NCI-H2196 treated with DMSO at 0.1 percent for 48 hours (cell line): Measurements from ENCODE around the gene LST1.

Experiments used
- DNase-seq: peaks from one replicate; lab custom pipeline; 2025; ENCODE audit not compliant: unreplicated experiment; lab: John Stamatoyannopoulos, UW

Gene LST1

DNA sequence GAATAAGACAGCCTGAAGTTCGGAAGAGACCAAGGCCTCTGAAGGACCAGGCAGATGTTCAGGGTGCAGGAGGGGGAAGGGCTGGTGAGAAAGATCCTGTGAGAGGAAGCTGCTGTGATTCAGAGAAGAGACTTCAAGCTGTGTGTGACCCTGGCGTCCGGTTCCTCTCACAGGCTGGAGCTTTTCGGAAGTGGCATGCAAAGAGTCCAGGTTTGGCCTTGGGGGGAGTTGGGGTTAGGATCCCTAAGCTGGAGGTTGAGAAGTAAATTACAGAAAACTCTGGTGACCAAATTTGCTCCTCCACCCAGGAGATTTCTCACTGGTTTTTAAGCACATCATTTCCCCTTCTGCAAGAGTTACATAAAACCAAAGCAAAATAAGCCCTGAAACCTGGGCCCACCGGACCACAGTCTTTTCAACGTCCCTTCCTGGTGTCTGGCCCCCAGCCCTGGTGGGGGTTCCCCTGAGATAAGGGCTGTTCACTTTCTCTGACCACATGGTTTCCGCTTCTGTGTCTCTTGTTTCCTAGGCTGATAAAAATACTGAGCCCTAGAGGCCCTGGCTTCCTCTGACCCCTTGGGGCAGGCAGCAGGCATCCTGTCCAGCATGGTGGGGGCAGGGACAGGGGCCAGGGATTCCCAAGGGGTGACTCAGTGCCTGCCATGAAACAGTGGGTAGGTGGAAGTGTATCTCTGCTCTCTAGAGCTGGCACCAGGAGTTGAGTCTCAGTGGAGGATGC, 25.9 kb upstream of the LST1 start:
- DNase-seq, result no peak

DNA sequence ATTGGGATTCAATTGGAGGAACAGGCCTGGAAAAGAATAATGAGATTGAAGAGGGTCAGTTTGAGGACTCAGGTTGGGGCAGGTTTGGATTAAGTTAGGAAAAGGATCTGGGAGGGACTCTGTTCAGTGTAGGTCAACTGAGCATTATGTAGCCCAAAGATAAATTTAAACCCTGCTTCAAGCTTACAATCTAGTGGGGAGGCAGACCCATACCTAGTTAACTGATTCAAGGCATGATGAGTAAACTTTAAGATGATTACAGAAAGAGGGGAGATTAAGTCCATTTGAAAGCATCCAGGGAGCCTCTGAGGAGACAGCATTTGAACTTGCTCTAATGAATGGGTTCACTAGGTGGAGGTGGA, 25.4 kb upstream of the LST1 start:
- no peak for DNase-seq

DNA sequence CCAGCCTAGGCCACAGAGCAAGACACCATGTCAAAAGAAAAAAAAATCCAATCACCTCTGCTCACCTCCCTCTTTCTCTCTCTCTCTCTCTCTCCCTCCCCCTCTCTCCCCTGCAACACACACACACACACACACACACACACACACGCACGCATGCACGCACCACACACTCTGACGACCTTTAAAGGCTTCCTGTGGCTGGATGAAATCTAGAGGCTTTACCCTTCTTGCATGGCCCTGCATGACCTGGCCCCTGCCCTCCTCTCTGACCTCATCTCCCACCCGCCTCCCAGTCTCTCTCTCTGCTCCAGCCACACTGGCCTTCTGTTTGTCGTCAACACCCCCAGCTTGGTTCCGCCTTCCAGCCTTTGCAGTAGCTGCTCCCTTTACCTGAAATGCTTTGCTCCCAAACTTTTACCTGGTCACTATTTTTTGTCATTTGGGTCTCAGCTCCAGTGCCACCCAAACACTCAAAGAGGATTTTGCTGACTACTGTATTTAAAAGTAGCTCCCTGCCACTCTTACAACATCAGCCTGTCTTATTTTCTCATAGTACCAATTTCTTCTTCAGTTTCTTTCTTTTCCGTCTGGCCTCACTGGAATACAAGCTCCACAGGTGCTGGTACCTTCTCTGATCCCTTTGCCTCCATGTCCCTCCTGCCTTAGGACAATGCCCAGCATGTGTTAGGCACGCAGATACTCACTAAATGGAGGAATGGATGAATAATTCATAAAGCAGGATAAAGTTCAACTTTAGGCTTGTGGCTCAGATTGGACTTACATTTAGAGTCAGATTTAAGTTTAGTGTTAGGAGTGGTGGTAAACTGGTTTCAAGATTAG, 18.3 kb upstream of the LST1 start:
- no peak for DNase-seq

DNA sequence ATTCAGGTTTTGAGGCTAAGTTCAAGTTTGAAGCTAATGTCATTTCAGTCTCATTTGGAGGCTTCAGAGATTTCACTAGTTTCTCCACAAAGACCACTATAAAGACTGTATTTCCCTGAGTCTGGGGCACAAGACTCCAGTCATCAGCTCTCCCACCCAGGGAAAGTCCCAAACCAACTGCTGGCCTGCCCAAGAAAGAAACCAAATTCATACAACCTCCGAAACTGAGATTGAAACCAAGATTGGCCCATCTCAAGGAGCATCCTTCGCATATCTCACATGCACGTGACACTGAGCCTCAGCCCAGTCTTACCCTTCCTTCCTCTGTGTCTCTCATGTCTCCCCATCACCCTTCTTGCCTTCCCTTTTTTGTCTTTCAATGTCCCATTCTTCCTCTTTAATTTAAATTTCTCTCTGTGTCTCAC, 17.5 kb upstream of the LST1 start:
- DNase-seq, result no peak

DNA sequence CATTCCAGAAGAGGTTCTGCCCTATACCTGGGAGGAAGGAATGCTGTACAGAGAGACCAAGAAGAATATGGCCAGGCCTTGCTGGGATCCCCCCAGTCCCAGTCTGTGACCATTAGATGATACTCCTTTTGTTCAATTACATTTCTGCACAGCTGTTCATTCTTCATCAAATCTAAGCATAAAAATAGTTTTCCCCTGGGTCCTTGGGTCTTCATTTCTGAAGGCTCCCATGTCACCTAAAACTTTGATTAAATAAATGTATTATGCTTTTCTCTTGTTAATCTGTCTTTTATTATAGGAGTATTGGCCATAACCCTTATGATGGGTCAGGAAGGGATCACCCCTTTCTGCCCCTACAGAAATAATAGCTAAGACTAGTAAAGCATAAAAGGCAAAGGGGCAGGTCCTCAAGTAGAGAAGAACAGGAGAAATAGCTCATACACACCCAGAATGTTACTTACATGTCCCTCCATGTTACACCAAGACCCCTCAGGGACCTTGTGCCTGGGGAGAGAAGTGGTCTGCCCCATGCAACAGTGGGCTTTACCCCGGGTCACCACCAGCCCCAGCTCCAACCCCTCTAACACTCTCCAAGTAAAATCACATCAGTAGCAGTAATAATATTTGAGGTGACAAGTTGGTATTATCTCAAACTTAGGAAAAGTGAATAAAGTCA, 16.1 kb upstream of the LST1 start:
- no peak for DNase-seq

DNA sequence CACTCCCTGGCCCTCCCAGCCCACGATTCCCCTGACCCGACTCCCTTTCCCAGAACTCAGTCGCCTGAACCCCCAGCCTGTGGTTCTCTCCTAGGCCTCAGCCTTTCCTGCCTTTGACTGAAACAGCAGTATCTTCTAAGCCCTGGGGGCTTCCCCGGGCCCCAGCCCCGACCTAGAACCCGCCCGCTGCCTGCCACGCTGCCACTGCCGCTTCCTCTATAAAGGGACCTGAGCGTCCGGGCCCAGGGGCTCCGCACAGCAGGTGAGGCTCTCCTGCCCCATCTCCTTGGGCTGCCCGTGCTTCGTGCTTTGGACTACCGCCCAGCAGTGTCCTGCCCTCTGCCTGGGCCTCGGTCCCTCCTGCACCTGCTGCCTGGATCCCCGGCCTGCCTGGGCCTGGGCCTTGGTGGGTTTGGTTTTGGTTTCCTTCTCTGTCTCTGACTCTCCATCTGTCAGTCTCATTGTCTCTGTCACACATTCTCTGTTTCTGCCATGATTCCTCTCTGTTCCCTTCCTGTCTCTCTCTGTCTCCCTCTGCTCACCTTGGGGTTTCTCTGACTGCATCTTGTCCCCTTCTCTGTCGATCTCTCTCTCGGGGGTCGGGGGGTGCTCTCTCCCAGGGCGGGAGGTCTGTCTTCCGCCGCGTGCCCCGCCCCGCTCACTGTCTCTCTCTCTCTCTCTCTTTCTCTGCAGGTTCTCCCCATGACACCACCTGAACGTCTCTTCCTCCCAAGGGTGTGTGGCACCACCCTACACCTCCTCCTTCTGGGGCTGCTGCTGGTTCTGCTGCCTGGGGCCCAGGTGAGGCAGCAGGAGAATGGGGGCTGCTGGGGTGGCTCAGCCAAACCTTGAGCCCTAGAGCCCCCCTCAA, 13.8 kb upstream of the LST1 start, which contains the start of gene LTA:
Gene LTA, plus strand, starts transcription at position 249 of the 871 bp plus-strand sequence. Its CDS starts 454 bp downstream, at position 703.
- no peak for DNase-seq

DNA sequence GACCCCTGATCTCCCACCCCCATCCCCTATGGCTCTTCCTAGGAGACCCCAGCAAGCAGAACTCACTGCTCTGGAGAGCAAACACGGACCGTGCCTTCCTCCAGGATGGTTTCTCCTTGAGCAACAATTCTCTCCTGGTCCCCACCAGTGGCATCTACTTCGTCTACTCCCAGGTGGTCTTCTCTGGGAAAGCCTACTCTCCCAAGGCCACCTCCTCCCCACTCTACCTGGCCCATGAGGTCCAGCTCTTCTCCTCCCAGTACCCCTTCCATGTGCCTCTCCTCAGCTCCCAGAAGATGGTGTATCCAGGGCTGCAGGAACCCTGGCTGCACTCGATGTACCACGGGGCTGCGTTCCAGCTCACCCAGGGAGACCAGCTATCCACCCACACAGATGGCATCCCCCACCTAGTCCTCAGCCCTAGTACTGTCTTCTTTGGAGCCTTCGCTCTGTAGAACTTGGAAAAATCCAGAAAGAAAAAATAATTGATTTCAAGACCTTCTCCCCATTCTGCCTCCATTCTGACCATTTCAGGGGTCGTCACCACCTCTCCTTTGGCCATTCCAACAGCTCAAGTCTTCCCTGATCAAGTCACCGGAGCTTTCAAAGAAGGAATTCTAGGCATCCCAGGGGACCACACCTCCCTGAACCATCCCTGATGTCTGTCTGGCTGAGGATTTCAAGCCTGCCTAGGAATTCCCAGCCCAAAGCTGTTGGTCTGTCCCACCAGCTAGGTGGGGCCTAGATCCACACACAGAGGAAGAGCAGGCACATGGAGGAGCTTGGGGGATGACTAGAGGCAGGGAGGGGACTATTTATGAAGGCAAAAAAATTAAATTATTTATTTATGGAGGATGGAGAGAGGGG, 12.6 kb upstream of the LST1 start:
- no peak for DNase-seq

DNA sequence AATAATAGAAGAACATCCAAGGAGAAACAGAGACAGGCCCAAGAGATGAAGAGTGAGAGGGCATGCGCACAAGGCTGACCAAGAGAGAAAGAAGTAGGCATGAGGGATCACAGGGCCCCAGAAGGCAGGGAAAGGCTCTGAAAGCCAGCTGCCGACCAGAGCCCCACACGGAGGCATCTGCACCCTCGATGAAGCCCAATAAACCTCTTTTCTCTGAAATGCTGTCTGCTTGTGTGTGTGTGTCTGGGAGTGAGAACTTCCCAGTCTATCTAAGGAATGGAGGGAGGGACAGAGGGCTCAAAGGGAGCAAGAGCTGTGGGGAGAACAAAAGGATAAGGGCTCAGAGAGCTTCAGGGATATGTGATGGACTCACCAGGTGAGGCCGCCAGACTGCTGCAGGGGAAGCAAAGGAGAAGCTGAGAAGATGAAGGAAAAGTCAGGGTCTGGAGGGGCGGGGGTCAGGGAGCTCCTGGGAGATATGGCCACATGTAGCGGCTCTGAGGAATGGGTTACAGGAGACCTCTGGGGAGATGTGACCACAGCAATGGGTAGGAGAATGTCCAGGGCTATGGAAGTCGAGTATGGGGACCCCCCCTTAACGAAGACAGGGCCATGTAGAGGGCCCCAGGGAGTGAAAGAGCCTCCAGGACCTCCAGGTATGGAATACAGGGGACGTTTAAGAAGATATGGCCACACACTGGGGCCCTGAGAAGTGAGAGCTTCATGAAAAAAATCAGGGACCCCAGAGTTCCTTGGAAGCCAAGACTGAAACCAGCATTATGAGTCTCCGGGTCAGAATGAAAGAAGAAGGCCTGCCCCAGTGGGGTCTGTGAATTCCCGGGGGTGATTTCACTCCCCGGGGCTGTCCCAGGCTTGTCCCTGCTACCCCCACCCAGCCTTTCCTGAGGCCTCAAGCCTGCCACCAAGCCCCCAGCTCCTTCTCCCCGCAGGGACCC, 11.7 kb upstream of the LST1 start:
- DNase-seq, result no peak

DNA sequence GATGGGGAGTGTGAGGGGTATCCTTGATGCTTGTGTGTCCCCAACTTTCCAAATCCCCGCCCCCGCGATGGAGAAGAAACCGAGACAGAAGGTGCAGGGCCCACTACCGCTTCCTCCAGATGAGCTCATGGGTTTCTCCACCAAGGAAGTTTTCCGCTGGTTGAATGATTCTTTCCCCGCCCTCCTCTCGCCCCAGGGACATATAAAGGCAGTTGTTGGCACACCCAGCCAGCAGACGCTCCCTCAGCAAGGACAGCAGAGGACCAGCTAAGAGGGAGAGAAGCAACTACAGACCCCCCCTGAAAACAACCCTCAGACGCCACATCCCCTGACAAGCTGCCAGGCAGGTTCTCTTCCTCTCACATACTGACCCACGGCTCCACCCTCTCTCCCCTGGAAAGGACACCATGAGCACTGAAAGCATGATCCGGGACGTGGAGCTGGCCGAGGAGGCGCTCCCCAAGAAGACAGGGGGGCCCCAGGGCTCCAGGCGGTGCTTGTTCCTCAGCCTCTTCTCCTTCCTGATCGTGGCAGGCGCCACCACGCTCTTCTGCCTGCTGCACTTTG, 10.7 kb upstream of the LST1 start, which contains the start of gene TNF:
Gene TNF, plus strand, starts transcription at position 231 of the 567 bp plus-strand sequence. Its CDS starts 177 bp downstream, at position 408.
- no peak for DNase-seq

DNA sequence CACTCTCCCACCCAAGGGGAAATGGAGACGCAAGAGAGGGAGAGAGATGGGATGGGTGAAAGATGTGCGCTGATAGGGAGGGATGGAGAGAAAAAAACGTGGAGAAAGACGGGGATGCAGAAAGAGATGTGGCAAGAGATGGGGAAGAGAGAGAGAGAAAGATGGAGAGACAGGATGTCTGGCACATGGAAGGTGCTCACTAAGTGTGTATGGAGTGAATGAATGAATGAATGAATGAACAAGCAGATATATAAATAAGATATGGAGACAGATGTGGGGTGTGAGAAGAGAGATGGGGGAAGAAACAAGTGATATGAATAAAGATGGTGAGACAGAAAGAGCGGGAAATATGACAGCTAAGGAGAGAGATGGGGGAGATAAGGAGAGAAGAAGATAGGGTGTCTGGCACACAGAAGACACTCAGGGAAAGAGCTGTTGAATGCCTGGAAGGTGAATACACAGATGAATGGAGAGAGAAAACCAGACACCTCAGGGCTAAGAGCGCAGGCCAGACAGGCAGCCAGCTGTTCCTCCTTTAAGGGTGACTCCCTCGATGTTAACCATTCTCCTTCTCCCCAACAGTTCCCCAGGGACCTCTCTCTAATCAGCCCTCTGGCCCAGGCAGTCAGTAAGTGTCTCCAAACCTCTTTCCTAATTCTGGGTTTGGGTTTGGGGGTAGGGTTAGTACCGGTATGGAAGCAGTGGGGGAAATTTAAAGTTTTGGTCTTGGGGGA, 10.0 kb upstream of the LST1 start:
- no peak for DNase-seq

DNA sequence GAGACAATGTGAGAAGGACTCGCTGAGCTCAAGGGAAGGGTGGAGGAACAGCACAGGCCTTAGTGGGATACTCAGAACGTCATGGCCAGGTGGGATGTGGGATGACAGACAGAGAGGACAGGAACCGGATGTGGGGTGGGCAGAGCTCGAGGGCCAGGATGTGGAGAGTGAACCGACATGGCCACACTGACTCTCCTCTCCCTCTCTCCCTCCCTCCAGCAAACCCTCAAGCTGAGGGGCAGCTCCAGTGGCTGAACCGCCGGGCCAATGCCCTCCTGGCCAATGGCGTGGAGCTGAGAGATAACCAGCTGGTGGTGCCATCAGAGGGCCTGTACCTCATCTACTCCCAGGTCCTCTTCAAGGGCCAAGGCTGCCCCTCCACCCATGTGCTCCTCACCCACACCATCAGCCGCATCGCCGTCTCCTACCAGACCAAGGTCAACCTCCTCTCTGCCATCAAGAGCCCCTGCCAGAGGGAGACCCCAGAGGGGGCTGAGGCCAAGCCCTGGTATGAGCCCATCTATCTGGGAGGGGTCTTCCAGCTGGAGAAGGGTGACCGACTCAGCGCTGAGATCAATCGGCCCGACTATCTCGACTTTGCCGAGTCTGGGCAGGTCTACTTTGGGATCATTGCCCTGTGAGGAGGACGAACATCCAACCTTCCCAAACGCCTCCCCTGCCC, 9.0 kb upstream of the LST1 start:
- no peak for DNase-seq

DNA sequence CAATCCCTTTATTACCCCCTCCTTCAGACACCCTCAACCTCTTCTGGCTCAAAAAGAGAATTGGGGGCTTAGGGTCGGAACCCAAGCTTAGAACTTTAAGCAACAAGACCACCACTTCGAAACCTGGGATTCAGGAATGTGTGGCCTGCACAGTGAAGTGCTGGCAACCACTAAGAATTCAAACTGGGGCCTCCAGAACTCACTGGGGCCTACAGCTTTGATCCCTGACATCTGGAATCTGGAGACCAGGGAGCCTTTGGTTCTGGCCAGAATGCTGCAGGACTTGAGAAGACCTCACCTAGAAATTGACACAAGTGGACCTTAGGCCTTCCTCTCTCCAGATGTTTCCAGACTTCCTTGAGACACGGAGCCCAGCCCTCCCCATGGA, 8.5 kb upstream of the LST1 start:
- no peak for DNase-seq

DNA sequence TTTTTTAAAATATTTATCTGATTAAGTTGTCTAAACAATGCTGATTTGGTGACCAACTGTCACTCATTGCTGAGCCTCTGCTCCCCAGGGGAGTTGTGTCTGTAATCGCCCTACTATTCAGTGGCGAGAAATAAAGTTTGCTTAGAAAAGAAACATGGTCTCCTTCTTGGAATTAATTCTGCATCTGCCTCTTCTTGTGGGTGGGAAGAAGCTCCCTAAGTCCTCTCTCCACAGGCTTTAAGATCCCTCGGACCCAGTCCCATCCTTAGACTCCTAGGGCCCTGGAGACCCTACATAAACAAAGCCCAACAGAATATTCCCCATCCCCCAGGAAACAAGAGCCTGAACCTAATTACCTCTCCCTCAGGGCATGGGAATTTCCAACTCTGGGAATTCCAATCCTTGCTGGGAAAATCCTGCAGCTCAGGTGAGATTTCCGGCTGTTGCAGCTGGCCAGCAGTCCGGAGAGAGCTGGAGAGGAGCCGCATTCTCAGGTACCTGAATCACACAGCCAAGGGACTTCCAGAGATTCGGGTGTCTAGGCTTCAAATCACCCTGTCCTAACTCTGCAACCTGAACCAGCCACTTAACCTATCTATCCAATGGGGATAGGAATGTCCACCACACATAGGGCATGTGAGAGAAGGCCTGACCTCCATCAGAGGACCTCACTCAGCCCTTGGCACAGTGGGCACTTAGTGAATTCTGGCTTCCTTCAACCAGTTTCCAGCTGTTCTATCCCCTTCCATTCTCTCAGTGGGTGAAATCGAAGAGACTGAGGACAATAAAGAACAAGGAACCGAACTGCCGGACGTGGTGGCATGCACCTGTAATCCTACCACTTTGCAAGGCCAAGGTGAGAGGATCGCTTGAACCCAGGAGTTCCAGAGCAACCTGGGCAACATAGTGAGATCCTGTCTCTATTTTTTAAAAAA, 7.6 kb upstream of the LST1 start:
- no peak for DNase-seq

DNA sequence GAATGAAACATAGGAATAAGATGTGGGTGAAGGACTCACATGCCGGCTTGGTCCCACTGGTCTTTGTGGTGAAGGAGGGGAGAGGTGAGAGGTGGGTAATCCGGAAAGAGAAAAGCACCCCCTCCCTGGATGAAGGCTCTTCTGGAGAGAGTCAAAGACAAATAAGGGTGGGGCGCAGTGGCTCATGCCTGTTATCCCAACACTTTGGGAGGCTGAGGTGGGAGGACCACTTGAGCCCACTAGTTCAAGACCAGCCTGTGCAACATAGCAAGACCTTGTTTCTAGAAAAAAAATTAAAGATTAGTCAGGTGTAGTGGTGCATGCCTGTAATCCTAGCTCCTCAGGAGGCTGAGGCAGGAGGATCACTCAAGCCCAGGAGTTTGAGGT, 7.0 kb upstream of the LST1 start:
- DNase-seq, result no peak

DNA sequence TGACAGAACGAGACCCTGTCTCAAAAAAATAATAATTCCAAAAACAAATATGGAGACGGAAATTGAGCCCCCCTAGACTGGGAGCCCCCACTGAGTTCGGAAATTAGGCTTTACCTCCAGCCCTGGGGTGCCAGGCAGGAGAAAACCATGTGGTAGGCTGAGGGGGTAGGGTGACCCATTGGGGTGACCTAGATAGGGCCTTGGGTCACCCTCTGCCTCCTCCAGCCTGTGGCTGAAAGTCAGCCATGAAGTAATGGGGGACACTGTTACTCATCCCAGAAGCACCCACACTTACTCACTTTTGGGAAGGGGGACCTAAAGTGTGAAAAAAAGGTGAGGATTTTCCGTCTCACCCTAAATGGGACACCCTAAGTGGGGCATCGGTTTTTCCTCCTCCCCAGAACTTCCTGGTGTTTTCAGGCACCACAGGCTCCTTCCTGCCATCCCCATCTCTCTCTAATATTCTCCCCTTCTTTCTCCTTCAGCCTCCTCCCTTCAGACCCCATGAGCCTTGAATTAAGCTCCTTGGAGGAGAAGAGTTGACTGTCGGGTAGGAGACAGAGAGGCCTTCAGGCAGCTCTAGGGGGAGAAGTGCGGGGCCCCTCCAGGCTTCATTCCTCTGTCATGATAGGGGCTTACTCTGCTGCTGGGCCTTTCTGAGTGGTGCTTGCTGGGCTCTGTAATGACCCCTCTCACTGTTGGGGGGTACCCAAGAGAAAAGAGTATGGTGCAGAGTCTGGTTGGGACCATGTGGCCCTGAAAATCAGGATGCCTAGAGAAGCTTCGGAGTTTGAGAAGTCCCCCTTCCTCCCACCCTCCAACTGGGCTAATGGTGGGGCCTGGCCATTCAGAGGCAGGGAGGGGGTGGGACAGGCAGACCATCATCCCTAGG, 6.3 kb upstream of the LST1 start:
- DNase-seq, result no peak
